Central memory CD8-positive, alpha-beta T cell (primary cell): ENCODE data around the gene N4BP2L2.

ENCODE experiments used
- ATAC-seq: fragments of 150-1000 bp; cut with Tn5 transposase; replicated peaks from 2 replicates; pipeline ENCODE4 v1.10.0; 2022; ENCODE audit warnings: mild to moderate bottlenecking, moderate FRiP score, moderate number of reproducible peaks; ENCODE audit not compliant: poor library complexity, severe bottlenecking; ENCODE audit errors: extremely low read depth
- DNase-seq, 2 donors: peaks; one replicate each; pipeline ENCODE4 v3.0.0; 2021; ENCODE audit warnings: low spot score in 2 of 2
- H3K27ac Mint-ChIP-seq: one replicate; pipeline ENCODE4 v1.8.0; 2022; ENCODE audit warnings: low read depth, mild to moderate bottlenecking, moderate library complexity, mixed read lengths
- H3K27me3 Mint-ChIP-seq: one replicate; pipeline ENCODE4 v1.8.0; 2022; ENCODE audit warnings: mixed read lengths
- H3K36me3 Mint-ChIP-seq: one replicate; pipeline ENCODE4 v1.8.0; 2022; ENCODE audit warnings: mild to moderate bottlenecking, moderate library complexity, mixed read lengths; ENCODE audit not compliant: insufficient read depth
- H3K4me1 Mint-ChIP-seq: one replicate; pipeline ENCODE4 v1.8.0; 2022; ENCODE audit warnings: mixed read lengths
- H3K4me3 Mint-ChIP-seq: one replicate; pipeline ENCODE4 v1.8.0; 2022; ENCODE audit warnings: mild to moderate bottlenecking, moderate library complexity, mixed read lengths
- H3K9me3 Mint-ChIP-seq: one replicate; pipeline ENCODE4 v1.8.0; 2022; ENCODE audit warnings: mixed read lengths

N4BP2L2 gene

DNA sequence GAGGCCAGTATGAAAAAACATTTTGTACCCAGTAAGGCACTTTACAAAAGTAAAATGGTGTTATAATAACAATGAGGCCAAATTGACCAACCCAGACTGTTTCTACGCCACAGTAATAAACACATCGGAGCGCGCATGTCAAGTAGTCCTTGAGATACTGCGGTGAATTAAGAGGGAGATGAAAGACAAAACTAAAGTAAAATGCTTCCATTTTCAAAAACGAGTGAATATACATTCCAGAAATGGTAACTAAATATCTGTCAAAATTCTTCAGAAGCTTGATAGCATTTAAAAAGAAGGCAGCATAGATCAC lies 129.6 kb downstream of the N4BP2L2 start:
- ATAC-seq (no peak), DNase-seq (no peak)
- H3K4me1 Mint-ChIP-seq: peaks cover 20% of the 10 kb centered on the region
- H3K27me3 Mint-ChIP-seq: no peaks in the 10 kb centered on the region
- H3K27ac Mint-ChIP-seq: peak overlapping the region; percentile 72
- H3K36me3 Mint-ChIP-seq: peaks cover 26% of the 10 kb centered on the region
- no peaks in the 10 kb centered on the region for H3K9me3 Mint-ChIP-seq
- no peak overlapping the region for H3K4me3 Mint-ChIP-seq

DNA sequence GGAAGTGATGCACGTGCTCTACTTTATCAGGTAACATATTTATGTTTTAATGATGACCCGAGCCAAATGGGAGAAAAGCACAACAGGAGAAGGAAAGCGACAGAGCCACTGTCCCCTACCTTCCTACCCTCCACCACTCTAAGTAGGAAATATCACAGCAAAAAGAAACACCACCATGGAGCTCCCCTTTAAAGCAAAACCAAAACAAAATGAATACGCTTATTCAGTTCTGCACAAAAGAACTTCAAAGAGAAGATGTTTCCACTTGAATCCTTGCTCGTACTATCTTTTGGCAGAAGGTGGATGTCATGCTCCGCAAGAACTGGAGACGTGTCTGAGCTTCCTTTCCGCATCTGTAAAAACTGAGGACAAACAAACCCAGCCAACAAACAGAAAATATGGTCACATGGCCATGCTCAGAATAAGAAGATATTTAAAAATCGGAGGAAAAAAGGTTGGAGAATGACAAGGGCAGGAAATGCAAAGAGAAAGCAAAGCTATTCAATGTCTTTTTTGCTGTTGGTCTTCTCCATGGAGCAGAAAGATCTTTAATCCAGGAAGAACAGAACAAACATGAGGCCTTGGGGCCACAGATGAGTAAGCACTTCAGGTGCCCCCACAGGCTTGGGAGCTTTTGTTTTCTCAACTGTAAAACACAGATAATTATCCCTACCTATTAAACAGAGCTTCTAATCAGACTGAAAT lies 130.1 kb downstream of the N4BP2L2 start:
- Mint-ChIP-seq H3K4me3 (no peak overlapping the region), H3K27ac (peak overlapping the region; percentile 72), H3K4me1 (peaks cover 20% of the 10 kb centered on the region), H3K36me3 (peaks cover 28% of the 10 kb centered on the region), H3K9me3 (no peaks in the 10 kb centered on the region), H3K27me3 (no peaks in the 10 kb centered on the region)
- no peak for DNase-seq
- no peak for ATAC-seq

DNA sequence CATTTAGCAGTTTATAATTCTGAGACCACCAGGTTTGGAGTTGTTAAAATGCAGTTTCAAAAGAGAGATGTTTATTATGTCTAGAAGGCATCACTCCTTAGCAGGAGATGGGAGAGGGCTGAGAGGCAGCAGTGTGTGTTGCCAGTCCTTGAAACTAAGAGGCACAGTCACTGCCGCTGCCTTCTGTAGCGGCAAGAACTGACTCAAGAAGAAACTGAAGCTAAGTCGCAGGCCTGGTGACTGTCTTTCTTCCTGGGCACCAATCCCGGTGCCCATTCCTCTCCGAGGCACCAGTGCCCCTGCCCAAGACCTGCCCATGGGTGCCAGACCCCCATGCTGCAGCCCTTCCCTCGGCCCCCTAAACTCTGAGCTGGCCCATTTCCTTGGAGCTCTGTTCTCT lies 130.7 kb downstream of the N4BP2L2 start:
- no peaks in the 10 kb centered on the region for H3K9me3 Mint-ChIP-seq

DNA sequence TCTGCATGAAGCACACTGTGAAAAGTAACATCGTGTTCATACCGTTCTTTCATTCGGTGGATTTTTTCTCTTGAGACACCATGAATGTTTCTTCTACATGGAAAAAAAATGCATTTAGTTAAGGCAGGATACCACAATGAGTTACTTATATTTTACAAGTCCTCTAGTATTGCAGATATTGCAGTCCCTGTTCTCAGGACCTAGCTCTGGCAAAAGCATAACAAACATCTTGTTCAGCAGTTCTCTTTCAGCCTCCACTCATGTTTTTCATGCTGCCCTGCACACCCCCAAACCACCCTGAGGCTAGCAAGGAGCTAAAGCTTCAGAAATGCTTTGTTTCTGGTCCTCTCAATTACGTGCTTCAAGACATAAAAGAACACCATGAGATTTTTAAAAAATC lies 135.5 kb downstream of the N4BP2L2 start:
- H3K4me3 Mint-ChIP-seq: no peak overlapping the region
- H3K27ac Mint-ChIP-seq: no peak overlapping the region
- H3K4me1 Mint-ChIP-seq: no peaks in the 10 kb centered on the region
- H3K9me3 Mint-ChIP-seq: no peaks in the 10 kb centered on the region
- DNase-seq (no peak), ATAC-seq (no peak)
- peaks cover 41% of the 10 kb centered on the region for H3K36me3 Mint-ChIP-seq
- H3K27me3 Mint-ChIP-seq: no peaks in the 10 kb centered on the region

More for the DNA sequence above, 130.7 kb downstream of the N4BP2L2 start:
- Mint-ChIP-seq H3K27me3 (no peaks in the 10 kb centered on the region), H3K27ac (peak overlapping the region; percentile 72), H3K4me1 (peaks cover 20% of the 10 kb centered on the region), H3K4me3 (no peak overlapping the region), H3K36me3 (peaks cover 33% of the 10 kb centered on the region)
- ATAC-seq: no peak
- DNase-seq: no peak

DNA sequence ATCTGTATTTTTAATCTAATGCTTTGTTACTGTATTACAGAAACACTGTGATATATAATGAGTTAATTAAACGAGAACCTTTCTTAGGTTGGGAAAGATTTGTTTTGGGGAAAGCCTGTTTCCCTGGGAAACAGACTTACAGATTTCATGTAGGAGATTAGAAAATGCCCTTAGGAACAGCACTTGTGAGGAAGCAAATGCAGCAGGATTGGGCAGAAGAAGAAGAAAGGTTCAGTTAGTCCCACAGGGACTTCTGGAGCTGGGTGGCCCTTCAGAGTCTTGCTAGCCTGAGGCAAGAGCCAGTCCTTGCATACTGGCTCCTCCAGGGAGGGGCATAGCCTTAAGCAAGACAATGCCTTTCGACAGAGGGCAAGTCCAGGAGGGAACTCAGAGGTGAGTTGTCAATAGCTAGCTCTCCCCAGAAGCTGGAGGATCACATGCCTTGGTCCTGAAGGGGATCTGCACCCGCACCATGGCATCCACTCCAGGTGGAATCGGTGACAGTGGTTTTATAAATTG lies 147.4 kb downstream of the N4BP2L2 start:
- Mint-ChIP-seq H3K9me3 (no peaks in the 10 kb centered on the region), H3K36me3 (peaks cover 1% of the 10 kb centered on the region), H3K27ac (peak overlapping the region; percentile 25), H3K27me3 (no peaks in the 10 kb centered on the region), H3K4me3 (no peak overlapping the region), H3K4me1 (peaks cover 9% of the 10 kb centered on the region)
- ATAC-seq: no peak
- DNase-seq: no peak

DNA sequence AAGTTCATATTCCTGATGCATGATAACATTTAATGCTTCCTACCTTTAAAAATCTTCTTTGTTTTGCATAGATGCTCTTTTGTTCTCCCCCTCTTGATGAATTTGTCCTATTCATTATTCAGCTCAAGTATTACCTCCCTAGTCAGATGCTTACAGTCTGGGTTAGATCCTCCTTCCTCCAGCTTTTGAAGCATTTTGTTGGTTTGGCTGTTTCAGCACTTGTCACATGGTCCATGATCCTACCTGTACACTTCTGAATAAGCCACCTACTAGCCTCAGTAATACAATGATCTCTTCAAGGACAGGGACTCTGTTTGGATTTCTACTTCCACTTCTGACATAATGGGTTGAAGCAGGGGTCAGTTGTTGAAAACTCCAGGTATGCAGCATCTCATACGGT lies 148.1 kb downstream of the N4BP2L2 start:
- H3K9me3 Mint-ChIP-seq: no peaks in the 10 kb centered on the region
- peaks cover 1% of the 10 kb centered on the region for H3K36me3 Mint-ChIP-seq
- H3K4me1 Mint-ChIP-seq: peaks cover 9% of the 10 kb centered on the region
- peak overlapping the region; percentile 25 for H3K27ac Mint-ChIP-seq
- H3K27me3 Mint-ChIP-seq: no peaks in the 10 kb centered on the region
- no peak for DNase-seq
- ATAC-seq: peak; percentile 30
- peak overlapping the region; percentile 2 for H3K4me3 Mint-ChIP-seq

DNA sequence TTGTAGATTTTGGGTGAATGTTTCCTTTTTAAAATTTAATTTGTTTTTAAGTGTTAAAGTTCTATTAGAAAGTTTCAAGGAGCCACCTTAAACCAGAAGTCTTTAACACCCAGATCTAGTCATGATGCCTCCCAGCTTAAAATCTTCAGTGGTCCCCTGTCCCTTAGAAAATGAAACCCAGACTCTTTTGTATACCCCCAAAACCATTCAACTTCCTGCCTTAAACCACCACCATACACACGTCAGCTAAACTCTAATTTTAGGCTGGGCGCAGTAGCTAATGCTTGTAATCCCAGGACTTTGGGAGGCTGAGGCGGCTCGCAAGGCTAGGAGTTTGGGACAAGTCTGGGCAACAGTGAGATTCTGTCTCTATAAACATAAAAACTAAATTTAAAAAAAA lies 148.5 kb downstream of the N4BP2L2 start:
- no peaks in the 10 kb centered on the region for H3K27me3 Mint-ChIP-seq
- H3K27ac Mint-ChIP-seq: peak overlapping the region; percentile 25
- no peaks in the 10 kb centered on the region for H3K9me3 Mint-ChIP-seq
- peaks cover 9% of the 10 kb centered on the region for H3K4me1 Mint-ChIP-seq
- DNase-seq (no peak), ATAC-seq (peak; percentile 96)
- peaks cover 1% of the 10 kb centered on the region for H3K36me3 Mint-ChIP-seq
- peak overlapping the region; percentile 2 for H3K4me3 Mint-ChIP-seq

DNA sequence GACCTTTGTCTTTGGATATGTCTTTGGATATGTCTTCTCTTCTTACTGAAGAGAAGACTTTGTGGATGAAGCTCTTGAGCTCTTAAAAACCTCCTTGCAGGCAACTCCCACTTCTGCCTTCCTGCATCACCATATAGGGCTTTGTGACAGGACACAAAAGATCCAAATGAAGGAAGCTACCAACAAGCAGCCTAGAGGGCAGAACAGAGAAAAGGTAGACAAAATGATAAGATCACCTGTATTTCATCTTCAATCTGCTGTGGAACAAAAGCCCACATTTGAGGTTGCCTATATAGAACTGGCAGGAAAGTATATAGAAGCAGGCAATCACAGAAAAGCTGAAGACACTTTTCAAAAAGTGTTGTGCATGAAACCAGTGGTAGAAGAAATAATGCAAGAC lies 153.2 kb downstream of the N4BP2L2 start:
- Mint-ChIP-seq H3K27me3 (no peaks in the 10 kb centered on the region), H3K4me1 (peaks cover 6% of the 10 kb centered on the region), H3K4me3 (no peak overlapping the region), H3K36me3 (peaks cover under 1% of the 10 kb centered on the region), H3K9me3 (no peaks in the 10 kb centered on the region), H3K27ac (no peak overlapping the region)
- ATAC-seq (no peak), DNase-seq (no peak)

DNA sequence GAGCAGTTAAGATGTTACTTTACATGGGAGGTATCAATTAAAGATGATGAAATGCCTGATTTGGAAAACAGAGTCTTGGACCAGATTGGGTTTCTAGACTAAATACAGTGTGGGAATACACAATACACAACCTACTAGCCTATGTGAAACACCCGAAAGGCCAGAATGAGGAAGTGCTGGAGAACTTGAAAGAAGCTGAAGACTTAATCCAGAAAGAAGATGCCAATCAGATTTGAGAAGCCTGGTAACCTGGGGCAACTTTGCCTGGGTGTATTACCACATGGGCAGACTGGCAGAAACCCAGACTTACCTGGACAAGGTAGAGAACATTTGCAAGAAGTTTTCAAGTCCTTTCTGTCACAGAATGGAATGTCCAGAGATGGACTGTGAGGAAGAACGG lies 153.9 kb downstream of the N4BP2L2 start:
- Mint-ChIP-seq H3K27ac (no peak overlapping the region), H3K4me1 (no peaks in the 10 kb centered on the region), H3K36me3 (peaks cover 2% of the 10 kb centered on the region), H3K4me3 (no peak overlapping the region), H3K27me3 (no peaks in the 10 kb centered on the region), H3K9me3 (no peaks in the 10 kb centered on the region)
- no peak for DNase-seq
- no peak for ATAC-seq

DNA sequence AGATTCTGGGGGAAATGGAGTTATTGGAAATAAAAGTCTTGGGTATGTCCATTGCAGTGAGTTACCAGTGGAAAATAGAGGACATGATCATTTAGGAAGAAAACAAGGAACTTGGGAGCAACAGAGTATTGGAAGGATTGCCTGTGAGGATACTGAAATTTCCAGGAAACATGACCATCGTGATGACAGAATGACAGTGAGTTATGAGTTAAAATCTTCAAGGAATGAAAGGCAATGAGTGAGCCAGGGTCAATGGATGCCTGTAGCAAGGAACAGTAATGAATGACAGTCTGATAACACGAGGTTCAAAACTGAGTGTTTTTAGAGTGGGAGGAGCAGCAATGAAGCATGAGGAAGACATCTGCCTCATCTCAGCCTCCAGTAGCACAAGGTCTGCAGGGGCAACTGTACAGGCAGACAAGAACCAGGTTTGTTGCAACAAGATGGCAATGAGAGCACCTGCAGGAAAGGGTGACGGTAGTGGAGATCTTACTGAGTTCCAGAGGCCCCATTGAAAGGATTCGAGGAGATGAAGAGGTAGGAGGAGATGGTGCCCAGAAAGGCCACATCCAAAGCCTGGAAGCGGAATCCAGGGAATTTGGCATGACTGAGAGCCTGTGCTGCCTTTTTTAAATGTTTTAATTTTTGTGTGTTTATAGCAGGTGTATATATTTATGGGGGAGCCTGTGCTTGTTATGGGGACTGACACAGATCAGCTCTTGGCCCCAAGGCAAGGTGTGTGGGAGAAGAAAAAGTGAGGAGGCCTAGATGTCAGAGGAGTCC lies 154.6 kb downstream of the N4BP2L2 start:
- Mint-ChIP-seq H3K36me3 (peaks cover 2% of the 10 kb centered on the region), H3K4me3 (no peak overlapping the region), H3K9me3 (no peaks in the 10 kb centered on the region), H3K4me1 (no peaks in the 10 kb centered on the region), H3K27ac (no peak overlapping the region), H3K27me3 (no peaks in the 10 kb centered on the region)
- DNase-seq: no peak
- ATAC-seq: no peak
